ENCODE results near the gene KAZALD1.
A peak's percentile ranks its signal among the peaks of the same experiment; 100 is the strongest.
"Not testable (repeated sequence)": the region's sequence is repeated elsewhere in the genome, so short reads cannot be mapped to it uniquely, and the experiment has no call there.

The KAZALD1 gene

DNA sequence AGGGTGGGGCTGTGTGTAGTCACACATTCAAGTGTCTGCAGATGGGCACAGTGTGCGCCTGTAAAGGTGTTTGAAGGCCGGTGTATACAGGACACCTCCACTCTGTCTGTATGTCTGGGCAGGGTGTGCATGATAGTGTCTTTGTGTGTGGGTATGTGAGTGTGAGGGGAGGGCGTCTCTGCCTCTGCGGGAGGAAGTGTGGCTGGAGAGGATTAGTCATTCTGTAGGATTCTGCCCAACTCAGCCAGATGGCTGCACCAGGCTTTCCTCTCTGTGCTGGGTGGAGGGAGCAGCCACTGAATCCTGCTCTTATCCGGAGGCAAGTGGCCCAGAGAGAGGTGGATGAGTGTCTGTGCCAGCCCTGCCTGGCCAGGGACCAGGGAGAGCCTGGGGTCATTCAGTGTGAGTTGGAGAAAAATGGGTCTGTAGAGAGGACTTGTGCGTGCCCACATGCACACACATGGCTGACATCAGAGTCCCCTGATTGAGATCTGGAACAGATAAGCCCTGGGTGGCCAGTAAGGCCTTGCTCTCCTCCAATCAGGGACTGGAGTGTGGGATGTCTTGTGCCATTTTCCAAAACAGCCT, 29.1 kb upstream of the KAZALD1 start (continued):
- TF ChIP-seq ZNF155 (tag by site-specific recombination; IDR thresholded peaks at IDR 0.05) (no peak), SP2 (tag by site-specific recombination; IDR thresholded peaks at IDR 0.05) (no peak)

DNA sequence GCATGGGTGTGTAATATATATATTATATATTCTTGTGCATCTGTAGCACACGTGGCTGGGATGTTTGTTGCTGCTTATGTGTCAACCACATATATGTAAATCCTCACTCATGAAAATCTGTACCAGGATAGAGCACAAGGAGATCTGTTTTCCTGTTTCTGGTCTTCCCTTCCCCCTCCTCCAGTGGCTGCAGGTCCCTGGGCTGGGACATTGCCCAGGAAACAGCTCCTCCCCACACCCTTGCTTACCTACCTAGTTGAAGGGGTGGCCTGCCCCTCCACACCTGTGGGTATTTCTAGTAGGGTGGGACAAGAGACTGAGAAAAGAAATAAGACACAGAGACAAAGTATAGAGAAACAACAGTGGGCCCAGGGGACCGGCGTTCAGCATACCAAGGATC, 28.5 kb upstream of the KAZALD1 start:
- no peak overlapping the region for H3K4me3 ChIP-seq (ENCODE audit: low read depth, low read length)
- H3K4me1 ChIP-seq (ENCODE audit: control insufficient read depth, insufficient read depth, low read length) = peaks cover 18% of the 10 kb centered on the region

DNA sequence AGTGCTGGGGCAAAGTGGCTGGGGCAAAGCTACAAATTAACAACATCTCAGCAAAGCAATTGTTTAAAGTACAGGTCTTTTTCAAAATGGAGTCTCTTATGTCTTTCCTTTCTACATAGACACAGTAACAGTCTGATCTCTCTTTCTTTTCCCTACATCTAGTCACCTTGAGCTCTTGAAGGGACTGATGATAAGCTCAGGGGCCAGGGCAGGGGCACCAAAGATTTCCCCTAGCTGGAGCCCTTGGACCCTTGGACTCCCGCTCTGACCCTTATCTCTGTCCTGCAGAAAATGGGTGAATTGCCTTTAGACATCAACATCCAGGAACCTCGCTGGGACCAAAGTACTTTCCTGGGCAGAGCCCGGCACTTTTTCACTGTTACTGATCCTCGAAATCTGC, 27.4 kb upstream of the KAZALD1 start:
- peaks cover 18% of the 10 kb centered on the region for H3K4me1 ChIP-seq (ENCODE audit: control insufficient read depth, insufficient read depth, low read length)
- H3K9me3 ChIP-seq (ENCODE audit: control insufficient read depth, insufficient read depth, low read depth, low read length); H3K4me3 ChIP-seq (ENCODE audit: low read depth, low read length); H3K27ac ChIP-seq (ENCODE audit: extremely low read depth, low read depth, low read length): not testable (repeated sequence)
- CTCF ChIA-PET = interaction anchor here (1.0 to 2.7 kb wide), 4 partner anchors 16 to 40 kb away, joined by 3 to 17 read pairs (median 8); no protein-coding TSS in a partner anchor
- H3K36me3 ChIP-seq (ENCODE audit: control insufficient read depth in 2 of 2, insufficient read depth in 1 of 2, low read length in 2 of 2) = peaks cover 0 to 19% of the 10 kb centered on the region in 2 experiments; a peak in 1 of 3 replicates
- POLR2A ChIA-PET = interaction anchor here (0.5 kb wide), 1 partner anchor 455 kb away, joined by 3 read pairs; no protein-coding TSS in a partner anchor

More for the DNA sequence above, 28.5 kb upstream of the KAZALD1 start:
- Histone ChIP-seq H3K36me3 (ENCODE audit: control insufficient read depth in 2 of 2, insufficient read depth in 1 of 2, low read length in 2 of 2) (peaks cover 0 to 19% of the 10 kb centered on the region in 2 experiments; a peak in 1 of 3 replicates), H3K27ac (ENCODE audit: extremely low read depth, low read depth, low read length) (no peak overlapping the region), H3K9me3 (ENCODE audit: control insufficient read depth, insufficient read depth, low read depth, low read length) (no peaks in the 10 kb centered on the region)
- ChIA-PET CTCF (interaction anchor here (0.8 to 2.7 kb wide), 3 partner anchors 8 to 27 kb away, joined by 3 to 12 read pairs (median 4); no protein-coding TSS in a partner anchor), POLR2A (interaction anchor here (1.0 kb wide), 1 partner anchor 10 kb away, joined by 4 read pairs; no protein-coding TSS in a partner anchor)
- TF ChIP-seq KLF8 (tag by site-specific recombination; IDR thresholded peaks at IDR 0.05) = no peak
- TF ChIP-seq, protein P1, sequence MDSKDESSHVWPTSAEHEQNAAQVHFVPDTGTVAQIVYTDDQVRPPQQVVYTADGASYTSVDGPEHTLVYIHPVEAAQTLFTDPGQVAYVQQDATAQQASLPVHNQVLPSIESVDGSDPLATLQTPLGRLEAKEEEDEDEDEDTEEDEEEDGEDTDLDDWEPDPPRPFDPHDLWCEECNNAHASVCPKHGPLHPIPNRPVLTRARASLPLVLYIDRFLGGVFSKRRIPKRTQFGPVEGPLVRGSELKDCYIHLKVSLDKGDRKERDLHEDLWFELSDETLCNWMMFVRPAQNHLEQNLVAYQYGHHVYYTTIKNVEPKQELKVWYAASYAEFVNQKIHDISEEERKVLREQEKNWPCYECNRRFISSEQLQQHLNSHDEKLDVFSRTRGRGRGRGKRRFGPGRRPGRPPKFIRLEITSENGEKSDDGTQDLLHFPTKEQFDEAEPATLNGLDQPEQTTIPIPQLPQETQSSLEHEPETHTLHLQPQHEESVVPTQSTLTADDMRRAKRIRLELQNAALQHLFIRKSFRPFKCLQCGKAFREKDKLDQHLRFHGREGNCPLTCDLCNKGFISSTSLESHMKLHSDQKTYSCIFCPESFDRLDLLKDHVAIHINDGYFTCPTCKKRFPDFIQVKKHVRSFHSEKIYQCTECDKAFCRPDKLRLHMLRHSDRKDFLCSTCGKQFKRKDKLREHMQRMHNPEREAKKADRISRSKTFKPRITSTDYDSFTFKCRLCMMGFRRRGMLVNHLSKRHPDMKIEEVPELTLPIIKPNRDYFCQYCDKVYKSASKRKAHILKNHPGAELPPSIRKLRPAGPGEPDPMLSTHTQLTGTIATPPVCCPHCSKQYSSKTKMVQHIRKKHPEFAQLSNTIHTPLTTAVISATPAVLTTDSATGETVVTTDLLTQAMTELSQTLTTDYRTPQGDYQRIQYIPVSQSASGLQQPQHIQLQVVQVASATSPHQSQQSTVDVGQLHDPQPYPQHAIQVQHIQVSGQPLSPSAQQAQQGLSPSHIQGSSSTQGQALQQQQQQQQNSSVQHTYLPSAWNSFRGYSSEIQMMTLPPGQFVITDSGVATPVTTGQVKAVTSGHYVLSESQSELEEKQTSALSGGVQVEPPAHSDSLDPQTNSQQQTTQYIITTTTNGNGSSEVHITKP (tag by site-specific recombination; IDR thresholded peaks at IDR 0.05) = peak; percentile 48; the same call in 1 of the 2 replicates
- TF ChIP-seq, protein P2, sequence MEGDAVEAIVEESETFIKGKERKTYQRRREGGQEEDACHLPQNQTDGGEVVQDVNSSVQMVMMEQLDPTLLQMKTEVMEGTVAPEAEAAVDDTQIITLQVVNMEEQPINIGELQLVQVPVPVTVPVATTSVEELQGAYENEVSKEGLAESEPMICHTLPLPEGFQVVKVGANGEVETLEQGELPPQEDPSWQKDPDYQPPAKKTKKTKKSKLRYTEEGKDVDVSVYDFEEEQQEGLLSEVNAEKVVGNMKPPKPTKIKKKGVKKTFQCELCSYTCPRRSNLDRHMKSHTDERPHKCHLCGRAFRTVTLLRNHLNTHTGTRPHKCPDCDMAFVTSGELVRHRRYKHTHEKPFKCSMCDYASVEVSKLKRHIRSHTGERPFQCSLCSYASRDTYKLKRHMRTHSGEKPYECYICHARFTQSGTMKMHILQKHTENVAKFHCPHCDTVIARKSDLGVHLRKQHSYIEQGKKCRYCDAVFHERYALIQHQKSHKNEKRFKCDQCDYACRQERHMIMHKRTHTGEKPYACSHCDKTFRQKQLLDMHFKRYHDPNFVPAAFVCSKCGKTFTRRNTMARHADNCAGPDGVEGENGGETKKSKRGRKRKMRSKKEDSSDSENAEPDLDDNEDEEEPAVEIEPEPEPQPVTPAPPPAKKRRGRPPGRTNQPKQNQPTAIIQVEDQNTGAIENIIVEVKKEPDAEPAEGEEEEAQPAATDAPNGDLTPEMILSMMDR (tag by site-specific recombination; IDR thresholded peaks at IDR 0.05) = no peak
- no peak for TF ChIP-seq GLI4 (tag by site-specific recombination; IDR thresholded peaks at IDR 0.05)

GRCh38 chr10:101035314-101035713, 26.5 kb upstream of the KAZALD1 start:
- peaks cover 0 to 19% of the 10 kb centered on the region in 2 experiments; a peak in 1 of 3 replicates for H3K36me3 ChIP-seq (ENCODE audit: control insufficient read depth in 2 of 2, insufficient read depth in 1 of 2, low read length in 2 of 2)
- H3K9me3 ChIP-seq (ENCODE audit: control insufficient read depth, insufficient read depth, low read depth, low read length) = no peaks in the 10 kb centered on the region
- ChIA-PET POLR2A (interaction anchor here (0.9 kb wide), 1 partner anchor 500 kb away, joined by 4 read pairs; the partner anchor contains the start of gene HIF1AN), CTCF (interaction anchor here (1.0 to 2.7 kb wide), 5 partner anchors 17 to 60 kb away, joined by 3 to 17 read pairs (median 9); no protein-coding TSS in a partner anchor)
- H3K27ac ChIP-seq (ENCODE audit: extremely low read depth, low read depth, low read length) = no peak overlapping the region
- H3K4me1 ChIP-seq (ENCODE audit: control insufficient read depth, insufficient read depth, low read length) = peaks cover 18% of the 10 kb centered on the region
- H3K4me3 ChIP-seq (ENCODE audit: low read depth, low read length) = no peak overlapping the region
- TF ChIP-seq ZNF2 (tag by site-specific recombination; IDR thresholded peaks at IDR 0.05) = no peak
- TF ChIP-seq, protein P3, sequence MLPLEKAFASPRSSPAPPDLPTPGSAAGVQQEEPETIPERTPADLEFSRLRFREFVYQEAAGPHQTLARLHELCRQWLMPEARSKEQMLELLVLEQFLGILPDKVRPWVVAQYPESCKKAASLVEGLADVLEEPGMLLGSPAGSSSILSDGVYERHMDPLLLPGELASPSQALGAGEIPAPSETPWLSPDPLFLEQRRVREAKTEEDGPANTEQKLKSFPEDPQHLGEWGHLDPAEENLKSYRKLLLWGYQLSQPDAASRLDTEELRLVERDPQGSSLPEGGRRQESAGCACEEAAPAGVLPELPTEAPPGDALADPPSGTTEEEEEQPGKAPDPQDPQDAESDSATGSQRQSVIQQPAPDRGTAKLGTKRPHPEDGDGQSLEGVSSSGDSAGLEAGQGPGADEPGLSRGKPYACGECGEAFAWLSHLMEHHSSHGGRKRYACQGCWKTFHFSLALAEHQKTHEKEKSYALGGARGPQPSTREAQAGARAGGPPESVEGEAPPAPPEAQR (tag by site-specific recombination; IDR thresholded peaks at IDR 0.05) = no peak
- no peak for TF ChIP-seq ZNF660 (tag by site-specific recombination; IDR thresholded peaks at IDR 0.05)
- TF ChIP-seq ZXDB (tag by site-specific recombination; IDR thresholded peaks at IDR 0.05) = no peak
- no peak for TF ChIP-seq ZBTB17 (tag by site-specific recombination; IDR thresholded peaks at IDR 0.05)
- no peak for TF ChIP-seq PATZ1 (tag by site-specific recombination; IDR thresholded peaks at IDR 0.05)
- TF ChIP-seq ZSCAN23 (tag by site-specific recombination; IDR thresholded peaks at IDR 0.05) = no peak
- TF ChIP-seq ZNF132 (tag by site-specific recombination; IDR thresholded peaks at IDR 0.05; ENCODE audit: borderline replicate concordance) = no peak
- no peak for TF ChIP-seq ZNF350 (tag by site-specific recombination; IDR thresholded peaks at IDR 0.05)
- TF ChIP-seq ZNF488 (tag by site-specific recombination; IDR thresholded peaks at IDR 0.05) = no peak
- TF ChIP-seq ZNF843 (tag by site-specific recombination; IDR thresholded peaks at IDR 0.05) = no peak
- no peak for TF ChIP-seq ZNF157 (tag by site-specific recombination; IDR thresholded peaks at IDR 0.05)
- no peak for TF ChIP-seq ZNF664 (tag by site-specific recombination; IDR thresholded peaks at IDR 0.05)

All from HEK293 (cell line).